22Rv1 (cell line): ENCODE results near the gene EMP3.

Experiments
- ZFX ChIP-seq: fragments of 450-650 bp; IDR thresholded peaks from 2 replicates; pipeline ENCODE4 v1.6.1; 2017; ENCODE audit warnings: antibody characterized with exemption, borderline replicate concordance
- TF ChIP-seq, protein P1 (sequence below): fragments of 450-650 bp; IDR thresholded peaks from 2 replicates; pipeline ENCODE4 v1.5.1; 2017; ENCODE audit warnings: mild to moderate bottlenecking

GRCh38 chr19:48321372-48321621, 4.1 kb upstream of the EMP3 start:
- TF ChIP-seq, protein P1, sequence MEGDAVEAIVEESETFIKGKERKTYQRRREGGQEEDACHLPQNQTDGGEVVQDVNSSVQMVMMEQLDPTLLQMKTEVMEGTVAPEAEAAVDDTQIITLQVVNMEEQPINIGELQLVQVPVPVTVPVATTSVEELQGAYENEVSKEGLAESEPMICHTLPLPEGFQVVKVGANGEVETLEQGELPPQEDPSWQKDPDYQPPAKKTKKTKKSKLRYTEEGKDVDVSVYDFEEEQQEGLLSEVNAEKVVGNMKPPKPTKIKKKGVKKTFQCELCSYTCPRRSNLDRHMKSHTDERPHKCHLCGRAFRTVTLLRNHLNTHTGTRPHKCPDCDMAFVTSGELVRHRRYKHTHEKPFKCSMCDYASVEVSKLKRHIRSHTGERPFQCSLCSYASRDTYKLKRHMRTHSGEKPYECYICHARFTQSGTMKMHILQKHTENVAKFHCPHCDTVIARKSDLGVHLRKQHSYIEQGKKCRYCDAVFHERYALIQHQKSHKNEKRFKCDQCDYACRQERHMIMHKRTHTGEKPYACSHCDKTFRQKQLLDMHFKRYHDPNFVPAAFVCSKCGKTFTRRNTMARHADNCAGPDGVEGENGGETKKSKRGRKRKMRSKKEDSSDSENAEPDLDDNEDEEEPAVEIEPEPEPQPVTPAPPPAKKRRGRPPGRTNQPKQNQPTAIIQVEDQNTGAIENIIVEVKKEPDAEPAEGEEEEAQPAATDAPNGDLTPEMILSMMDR: no peak
- no peak for TF ChIP-seq ZFX
